ENCODE measurements around the gene TM4SF1. TPM values are rescaled to one million over a fixed set of nuclear protein-coding genes. Genes with fewer than 3 reads are reported as not detected.

Gene TM4SF1
- total and polyA plus RNA-seq, 9 of the 15 experiments (the other 6 are each of a cell fraction or from before 2014, with no cell fraction given): 0.06 to 0.44 (median 0.08) TPM; not detected in 4

DNA sequence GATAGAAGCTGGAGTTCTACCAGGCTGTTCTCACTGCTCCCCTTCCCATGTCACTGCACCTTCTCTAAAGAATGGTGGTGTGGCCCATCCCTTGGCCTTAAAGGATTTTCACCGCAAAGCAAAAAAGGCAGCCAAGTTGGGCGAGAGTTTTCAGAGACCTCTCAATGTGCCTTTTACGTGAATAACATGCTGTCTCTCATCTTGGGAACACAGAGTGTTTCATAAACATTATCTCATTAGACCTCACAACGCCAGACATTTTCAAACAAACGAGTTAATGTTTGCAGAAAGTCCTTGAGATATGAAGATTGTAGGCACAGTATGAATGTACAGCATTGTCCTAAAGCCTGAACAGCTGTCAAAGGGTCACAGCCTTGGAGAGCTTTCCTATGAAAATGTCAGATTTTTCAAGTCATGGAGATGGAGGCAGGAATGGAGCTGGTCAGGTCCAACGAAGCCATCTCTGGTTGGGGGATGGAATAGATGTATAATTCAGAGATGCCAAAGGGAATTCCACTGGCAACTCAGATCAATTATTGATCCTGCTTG, 21.3 kb downstream of the TM4SF1 start:
- no peaks in the 10 kb centered on the region for H3K27me3 ChIP-seq (ENCODE audit: control insufficient read depth in 2 of 2, insufficient read depth in 2 of 2, low read length in 2 of 2)
- no peak for TF ChIP-seq PCBP2 (IDR thresholded peaks at IDR 0.05; ENCODE audit: low read depth, low read length, poor library complexity, severe bottlenecking)
- no peak for TF ChIP-seq ZNF133 (CRISPR knock-in tag; IDR thresholded peaks at IDR 0.05)
- no peak for TF ChIP-seq ZNF592 (IDR thresholded peaks at IDR 0.05)
- no peak for TF ChIP-seq RUNX1 (IDR thresholded peaks at IDR 0.05; ENCODE audit: low read depth)
- TF ChIP-seq DIDO1 (tag; IDR thresholded peaks at IDR 0.05; ENCODE audit: low read depth): no peak
- no peak for TF ChIP-seq SP2 (IDR thresholded peaks at IDR 0.05; ENCODE audit: extremely low read depth, low read depth, low read length, poor library complexity, severe bottlenecking)
- TF ChIP-seq ERF (CRISPR knock-in tag; IDR thresholded peaks at IDR 0.05): no peak
- no peak for TF ChIP-seq RNF2 (IDR thresholded peaks at IDR 0.05)
- TF ChIP-seq ZNF764 (CRISPR knock-in tag; IDR thresholded peaks at IDR 0.05; ENCODE audit: low read depth): no peak
- TF ChIP-seq NR2C2 (CRISPR knock-in tag; IDR thresholded peaks at IDR 0.05): no peak
- TF ChIP-seq NR2C2 (tag; IDR thresholded peaks at IDR 0.05): no peak
- TF ChIP-seq GABPB2 (CRISPR knock-in tag; conservative IDR thresholded peaks at IDR 0.05): no peak
- no TSS peak for BruUV-seq (replicated peaks)
- H3K27ac ChIP-seq (ENCODE audit: extremely low read depth, low read depth, low read length): no peak overlapping the region
- POLR2A ChIA-PET: no interaction called here
- intact Hi-C loops (cut with micrococcal nuclease) (no loop called here), in situ Hi-C loops (cut with MboI) (no loop called here)
- no peak for ATAC-seq
- no peaks in the 10 kb centered on the region for H3K9me1 ChIP-seq (ENCODE audit: control insufficient read depth, insufficient read depth, low read length)
- no peak overlapping the region for H2AFZ ChIP-seq (ENCODE audit: low read depth, low read length)
- H4K20me1 ChIP-seq (replicated peaks; ENCODE audit: control insufficient read depth, insufficient read depth, low read length): no peaks in the 10 kb centered on the region
- no peaks in the 10 kb centered on the region for H3K4me1 ChIP-seq (replicated peaks in 1 of 2; ENCODE audit: control insufficient read depth in 2 of 2, insufficient read depth in 2 of 2, low read length in 2 of 2)
- no peaks in the 10 kb centered on the region for H3K36me3 ChIP-seq (ENCODE audit: control insufficient read depth, insufficient read depth, low read length)
- FAIRE-seq: no peak
- H3K4me2 ChIP-seq (ENCODE audit: insufficient read depth, low read length): no peak overlapping the region
- no peaks in the 10 kb centered on the region for H3K79me2 ChIP-seq (ENCODE audit: control insufficient read depth, insufficient read depth, low read length)
- WGBS (ENCODE audit: insufficient coverage, low coverage, missing lambda C conversion rate): 1% methylated on average over 6 of the region's 6 CpGs
- no peaks in the 10 kb centered on the region for H3K9me3 ChIP-seq (replicated peaks; ENCODE audit: control insufficient read depth, insufficient read depth, low read depth, low read length)
- H3K4me3 ChIP-seq: no peak overlapping the region
- CTCF ChIA-PET (ENCODE audit: low intra/inter-chr PET ratio): no interaction called here
- DNase-seq (ENCODE audit: extremely low read depth in 1 of 4, low spot score in 3 of 4): no peak
- no peak overlapping the region for H3K9ac ChIP-seq (ENCODE audit: insufficient read depth in 1 of 2, low read depth in 2 of 2, low read length in 2 of 2)
